GM18858 (cell line): ENCODE data around the gene HAUS3.

Source experiments
- ATAC-seq: cut with Tn5 transposase; IDR thresholded peaks from one replicate; pipeline ENCODE4 v1.9.1; 2021; ENCODE audit not compliant: unreplicated experiment

The HAUS3 gene, protein sequence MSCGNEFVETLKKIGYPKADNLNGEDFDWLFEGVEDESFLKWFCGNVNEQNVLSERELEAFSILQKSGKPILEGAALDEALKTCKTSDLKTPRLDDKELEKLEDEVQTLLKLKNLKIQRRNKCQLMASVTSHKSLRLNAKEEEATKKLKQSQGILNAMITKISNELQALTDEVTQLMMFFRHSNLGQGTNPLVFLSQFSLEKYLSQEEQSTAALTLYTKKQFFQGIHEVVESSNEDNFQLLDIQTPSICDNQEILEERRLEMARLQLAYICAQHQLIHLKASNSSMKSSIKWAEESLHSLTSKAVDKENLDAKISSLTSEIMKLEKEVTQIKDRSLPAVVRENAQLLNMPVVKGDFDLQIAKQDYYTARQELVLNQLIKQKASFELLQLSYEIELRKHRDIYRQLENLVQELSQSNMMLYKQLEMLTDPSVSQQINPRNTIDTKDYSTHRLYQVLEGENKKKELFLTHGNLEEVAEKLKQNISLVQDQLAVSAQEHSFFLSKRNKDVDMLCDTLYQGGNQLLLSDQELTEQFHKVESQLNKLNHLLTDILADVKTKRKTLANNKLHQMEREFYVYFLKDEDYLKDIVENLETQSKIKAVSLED

DNA sequence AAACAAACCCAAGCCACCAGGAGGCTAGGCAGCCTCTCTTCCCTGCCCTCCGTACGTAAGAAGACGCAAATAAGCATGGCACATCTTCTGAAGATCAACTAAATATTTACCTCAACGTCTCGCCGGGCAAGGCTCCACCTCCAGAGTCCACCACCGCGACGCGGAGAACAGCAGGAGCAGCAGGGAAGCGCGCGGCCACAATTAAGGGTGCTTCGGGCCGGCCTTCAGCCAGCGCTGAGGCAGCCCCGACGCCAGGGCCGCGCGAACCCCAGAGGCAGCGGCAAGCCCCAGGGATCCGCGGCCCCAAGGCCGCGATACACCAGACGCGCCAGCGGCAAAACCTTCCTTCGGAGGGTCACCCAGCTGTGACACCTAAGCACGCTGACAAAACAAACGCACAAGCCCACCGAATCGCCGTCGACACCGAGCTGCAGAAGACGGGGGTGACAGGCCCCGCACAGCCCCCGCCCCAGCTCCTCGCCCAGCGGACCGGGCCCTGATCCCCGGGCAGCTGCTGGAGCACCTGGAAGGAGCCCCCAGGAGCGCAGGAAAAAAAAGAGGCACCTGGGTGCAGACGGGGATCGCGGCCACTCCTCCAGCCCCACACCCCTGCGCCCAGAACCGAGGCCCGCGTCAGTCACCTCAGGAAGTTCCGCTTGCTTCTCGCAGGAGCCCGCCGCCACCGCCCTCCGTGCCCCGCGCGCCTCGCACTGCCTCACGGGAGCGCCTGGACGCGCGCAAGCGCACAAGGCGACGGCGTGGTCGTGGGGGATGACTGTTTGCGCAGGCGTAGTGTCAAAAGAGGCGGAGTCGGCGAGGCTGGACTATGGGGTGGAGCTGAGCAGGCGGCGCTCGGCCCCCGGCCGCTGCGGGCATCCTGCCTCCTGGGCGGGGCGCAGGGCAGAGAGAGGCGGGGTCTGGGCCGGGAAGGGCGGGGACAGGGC is at the start of gene HAUS3, which contains the start of gene POLN:
Gene HAUS3 (minus strand): TSS at position 712 of the 944 bp plus-strand sequence. CDS start 1,175 bp downstream, outside the sequence.
Gene POLN (minus strand): TSS at position 712 of the 944 bp plus-strand sequence. CDS start 12,890 bp downstream, outside the sequence.
- peak; percentile 79 for ATAC-seq

DNA sequence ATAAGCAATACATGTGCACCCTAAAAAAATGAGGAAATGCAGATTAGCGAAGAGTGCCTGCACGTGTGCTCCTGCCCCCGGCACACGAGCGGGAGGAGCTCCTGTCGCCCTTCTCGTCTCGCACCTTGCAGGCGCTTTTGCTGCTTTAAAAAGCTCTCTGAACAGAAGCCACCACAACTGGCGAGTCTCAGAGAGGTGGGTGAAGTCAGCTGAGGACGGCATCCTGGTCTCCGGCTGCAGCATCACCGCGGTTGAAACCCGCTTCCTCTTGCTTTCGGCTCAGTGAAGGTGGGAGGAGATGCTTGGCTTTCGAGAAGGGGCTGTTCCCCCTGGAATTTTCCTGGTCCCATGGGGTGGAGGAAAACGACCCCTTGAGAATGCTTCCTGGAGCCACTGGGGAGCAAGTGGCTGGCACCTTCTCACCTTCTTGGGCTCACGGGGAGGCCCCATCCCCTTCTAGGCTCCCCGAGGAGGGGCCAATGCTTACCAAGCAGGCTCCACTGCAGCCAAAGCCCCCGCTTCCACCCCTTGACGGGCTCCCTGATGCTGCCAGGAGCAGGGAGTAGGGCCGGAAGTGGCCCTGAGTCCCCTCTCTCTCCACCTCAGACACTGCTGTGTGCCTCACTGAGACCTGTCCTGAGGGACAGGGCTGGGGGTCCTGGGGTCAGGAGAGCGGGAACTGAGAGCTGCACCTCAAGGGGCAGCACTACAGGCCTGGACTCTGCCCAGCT is 49.2 kb upstream of the HAUS3 start:
- ATAC-seq = no peak

DNA sequence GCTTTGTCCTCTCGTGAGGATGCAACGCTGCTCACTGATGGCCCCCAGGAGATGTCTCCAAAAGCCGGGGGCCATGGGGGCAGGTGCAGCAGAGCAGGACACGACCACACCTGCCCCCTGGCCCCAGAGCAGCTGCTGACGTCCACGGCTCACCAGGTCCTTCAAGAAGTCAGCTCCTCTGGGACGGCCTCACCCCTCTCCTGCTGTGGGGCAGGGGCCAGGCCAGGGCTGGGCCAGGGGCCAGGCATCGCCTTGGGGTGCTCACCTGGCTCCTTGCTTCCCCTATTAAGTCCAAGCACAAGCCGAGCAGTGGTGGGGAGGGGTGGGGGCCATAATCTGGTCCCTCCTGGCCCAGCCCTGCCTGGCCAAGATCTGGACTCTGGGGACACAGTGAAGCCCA is 48.6 kb upstream of the HAUS3 start:
- no peak for ATAC-seq

DNA sequence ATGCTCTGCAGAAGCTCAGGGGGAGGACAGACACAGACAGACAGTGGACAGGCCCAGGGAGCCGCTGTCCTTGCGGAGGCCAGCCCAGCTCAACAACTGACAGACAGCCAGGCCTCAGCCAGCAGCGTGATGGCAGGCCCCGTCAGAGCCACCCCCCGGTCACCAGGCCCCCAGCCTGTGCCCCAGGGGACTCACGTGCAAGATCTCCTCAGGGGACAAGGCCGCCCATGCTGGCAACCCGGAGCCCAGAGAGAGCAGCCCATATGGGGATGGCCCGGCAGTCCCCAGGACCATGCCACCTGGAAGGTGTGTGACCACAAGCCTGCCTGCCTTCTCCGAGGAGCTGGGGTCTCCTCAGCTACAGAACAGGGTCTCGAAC is 48.0 kb upstream of the HAUS3 start:
- no peak for ATAC-seq

DNA sequence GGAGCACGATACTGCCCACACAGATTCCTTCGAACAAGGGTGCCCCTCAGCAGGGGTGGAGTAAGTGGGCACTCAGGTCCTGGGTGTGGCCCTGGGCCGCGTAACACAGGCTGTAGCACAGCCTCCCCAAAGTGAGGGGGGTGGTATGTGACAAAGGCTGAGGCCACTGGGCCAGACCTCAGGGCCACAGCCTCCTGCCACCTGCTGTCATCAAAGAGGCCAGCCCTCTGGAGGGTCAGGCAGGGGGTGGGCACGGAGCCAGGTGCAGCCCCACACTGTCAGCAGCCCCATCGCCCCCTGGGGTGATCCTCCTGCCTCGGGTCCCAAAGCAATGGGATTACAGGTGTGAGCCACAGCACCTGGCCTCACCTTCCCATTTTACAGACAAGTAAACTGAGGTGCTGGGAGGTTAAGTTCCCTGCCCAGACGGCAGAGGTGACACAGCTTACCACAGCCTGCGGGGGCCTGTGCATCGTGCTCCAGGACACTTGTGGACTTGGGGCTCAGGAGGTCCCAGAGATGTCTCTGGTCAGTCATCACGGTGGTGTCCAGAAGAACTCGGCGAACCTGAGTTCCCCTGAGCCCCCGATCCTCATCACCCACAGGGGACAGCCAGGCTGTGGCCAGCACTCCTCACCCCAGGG is 47.5 kb upstream of the HAUS3 start:
- ATAC-seq = no peak

DNA sequence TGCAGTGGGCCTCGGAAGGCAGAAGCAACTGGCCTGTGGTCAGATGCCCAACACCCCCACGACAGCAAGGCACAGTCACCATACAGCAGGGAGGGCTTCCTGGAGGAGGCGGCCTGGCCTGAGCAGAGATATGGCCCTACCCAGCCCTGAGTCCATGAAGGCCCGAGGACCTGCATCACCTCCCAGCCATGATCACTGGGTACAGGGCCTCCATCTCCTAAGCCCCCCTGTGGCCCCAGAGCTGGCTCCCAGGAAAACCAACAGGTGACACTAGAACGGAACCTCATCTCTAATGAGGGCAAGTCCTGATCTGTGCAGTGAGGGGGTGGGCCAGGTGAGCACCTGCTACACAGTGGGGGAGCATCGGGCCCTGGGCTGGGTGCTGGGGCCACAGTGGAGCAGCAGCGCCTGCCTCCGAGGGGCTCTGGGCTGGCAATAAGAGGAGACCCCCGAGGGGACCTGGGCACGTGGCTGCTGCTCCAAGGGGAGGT is 46.2 kb upstream of the HAUS3 start:
- ATAC-seq = no peak

DNA sequence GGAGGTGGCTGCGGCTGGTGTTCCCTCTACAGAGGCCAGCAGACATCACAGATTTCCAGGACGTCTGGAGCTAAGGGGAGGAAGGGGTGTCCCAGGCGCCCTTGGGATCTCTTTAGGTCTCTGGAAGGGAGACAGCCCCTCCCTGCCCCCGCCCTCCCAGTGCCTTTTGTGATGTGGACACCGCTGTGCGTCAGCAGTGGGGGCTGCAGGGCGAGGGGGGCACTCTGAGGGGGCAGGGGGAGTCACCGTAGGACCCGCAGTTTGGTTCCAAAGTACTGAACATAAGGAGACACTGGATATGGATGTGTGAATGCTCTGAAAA is 45.6 kb upstream of the HAUS3 start:
- ATAC-seq = no peak

DNA sequence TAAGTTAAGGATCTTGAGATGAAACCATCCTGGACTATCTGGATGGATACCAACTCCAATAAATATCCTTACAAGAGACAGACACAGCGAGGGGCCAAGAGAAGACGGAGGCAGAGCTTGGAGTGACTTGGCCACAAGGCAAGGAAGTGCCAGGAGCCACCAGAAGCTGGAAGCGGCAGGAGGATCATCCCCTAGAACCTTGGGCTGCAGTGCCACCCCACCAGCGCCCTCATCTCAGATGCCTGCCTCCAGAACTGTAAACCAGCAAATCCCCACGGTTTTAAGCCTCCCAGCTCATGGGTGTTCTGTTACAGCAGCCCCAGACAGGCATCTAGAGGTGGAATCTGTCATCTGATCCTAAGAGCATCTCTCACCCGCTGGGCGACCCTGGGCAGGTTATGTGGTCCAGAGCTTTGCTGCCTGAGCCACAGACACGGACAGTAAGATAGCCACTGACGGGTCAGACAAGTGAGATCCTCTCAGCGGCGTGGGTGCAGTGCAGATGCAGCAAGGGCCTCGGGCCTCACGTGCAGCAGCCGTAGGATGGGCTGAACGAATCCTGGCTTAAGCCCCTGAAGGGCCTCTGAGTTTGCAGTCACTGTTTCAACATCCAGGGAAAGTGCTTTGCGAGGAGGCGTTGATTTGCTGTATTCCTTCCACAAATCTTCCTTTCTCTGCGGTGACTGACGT is 45.1 kb upstream of the HAUS3 start:
- ATAC-seq = no peak

DNA sequence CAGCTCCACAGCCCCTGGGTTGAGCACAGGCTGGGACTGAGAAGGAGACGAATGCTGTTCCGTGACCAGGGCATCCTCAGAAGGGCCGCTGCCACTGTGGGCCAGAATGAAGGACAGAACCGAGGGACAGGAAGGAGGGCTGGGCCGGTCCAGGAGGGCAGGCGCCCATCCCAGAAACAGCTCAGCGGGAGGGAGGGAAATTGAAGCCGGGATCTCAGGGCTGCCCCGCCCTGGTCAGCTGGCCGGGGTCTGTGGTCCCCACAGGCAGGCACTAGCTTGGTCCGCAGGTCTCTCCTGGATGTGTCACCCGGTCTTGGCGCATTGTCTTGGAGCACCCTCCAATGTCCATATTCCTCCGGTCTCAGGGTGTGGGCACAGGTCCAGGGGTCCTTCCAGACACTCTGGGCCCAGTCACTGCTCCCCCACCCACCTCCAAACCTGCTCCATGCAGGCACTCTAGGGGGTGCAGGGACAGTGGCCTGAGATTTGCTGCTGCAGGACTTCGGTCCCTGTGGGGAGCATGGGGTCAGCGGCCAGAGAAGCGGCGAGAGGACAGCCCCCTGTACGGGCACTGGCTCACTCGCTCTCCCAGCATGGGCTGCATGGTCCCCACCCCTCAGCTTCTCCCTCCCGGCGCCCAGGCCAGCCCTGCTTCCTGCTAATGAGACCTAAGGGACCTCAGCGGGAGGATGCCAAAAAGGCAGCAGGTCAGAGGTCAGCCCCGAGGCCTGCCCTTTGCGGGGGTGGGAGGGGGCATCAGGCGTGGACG is 43.9 kb upstream of the HAUS3 start:
- ATAC-seq = no peak

DNA sequence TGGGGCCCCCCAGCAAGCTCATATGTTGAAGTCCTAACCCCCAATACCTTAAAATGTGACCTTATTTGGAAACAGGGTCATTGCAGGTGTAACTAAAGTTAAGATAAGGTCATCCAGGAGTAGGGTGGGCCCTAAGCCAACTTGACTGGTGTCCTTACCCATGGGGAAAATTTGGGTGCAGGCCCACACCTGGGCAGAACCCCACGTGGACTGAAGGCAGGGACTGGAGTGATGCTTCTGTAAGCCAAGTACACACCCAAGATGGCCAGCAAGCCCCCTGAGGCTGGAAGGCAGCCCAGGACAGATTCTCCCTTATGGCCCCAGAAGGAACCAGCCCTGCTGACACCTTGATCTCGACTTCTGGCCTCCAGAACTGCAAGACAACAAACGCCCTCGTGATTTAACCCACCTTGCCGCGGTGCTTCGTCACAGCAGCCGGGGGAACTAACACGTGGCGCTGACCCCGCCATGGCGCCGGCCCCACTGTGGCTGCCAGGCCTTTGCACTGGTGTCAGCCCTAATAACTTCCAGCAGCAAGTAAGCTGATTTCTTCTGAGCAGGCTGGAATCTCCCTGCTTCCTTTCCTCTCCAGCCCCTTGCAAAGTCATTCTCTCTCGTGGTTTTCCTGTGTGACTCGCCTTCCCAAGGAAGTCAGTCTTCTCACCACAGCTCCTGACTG is 43.2 kb upstream of the HAUS3 start:
- no peak for ATAC-seq

DNA sequence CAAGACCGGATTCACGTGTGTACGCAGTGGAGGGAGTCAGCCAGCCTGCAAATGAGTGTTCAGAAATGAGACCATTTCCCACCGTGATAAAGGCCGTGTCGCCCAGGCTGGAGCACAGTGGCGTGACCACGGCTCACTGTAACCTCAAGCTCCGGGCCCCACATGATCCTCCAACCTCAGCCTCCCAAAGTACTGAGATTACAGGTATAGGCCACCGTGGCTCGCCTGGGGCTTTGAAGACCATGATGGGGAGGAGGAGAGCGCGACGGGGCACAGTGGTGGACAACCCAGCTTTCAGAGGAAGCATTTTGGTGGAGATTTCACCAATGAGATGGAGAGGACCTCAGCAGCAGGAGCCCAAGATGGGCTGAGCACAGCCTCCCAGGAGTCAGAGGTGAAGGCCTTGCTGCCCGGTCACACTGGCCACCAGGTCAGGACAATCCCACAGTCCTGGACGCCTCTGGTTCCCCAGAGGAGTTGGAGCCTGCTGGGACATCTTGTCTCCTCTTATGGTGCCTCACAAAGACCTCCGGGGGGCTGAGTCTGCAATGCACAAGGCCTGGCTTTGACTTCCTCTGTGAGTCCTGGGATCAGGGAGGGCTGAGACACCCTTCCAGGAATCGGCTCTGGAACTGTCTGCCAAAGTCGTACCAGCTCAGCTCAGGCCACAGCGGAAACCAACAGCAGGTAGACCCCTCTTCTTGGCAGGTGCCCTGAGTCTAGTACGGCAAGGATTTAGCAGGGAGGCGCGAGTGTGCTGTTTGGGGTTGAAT is 42.4 kb upstream of the HAUS3 start:
- ATAC-seq = no peak

DNA sequence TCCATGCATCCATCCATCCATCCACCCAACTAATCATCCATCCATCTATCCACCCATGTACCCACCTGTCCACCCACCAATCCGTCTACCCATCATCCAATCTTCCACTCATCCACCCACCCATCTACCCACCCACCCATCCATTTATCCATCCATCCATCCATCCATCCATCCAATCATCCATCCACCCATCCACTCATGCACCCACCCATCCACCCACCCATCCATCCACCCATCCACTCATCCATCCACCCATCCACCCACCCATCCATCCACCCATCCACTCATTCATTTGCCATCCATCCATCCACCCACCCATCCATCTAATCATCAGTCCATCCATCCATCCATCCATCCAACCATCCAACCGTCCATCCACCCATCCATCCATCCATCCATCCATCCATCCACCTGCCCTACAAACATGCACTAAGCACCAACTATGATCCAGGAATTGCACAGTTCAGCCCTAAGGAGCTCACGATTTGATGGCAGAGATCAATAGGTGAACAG is 41.3 kb upstream of the HAUS3 start:
- no peak for ATAC-seq

DNA sequence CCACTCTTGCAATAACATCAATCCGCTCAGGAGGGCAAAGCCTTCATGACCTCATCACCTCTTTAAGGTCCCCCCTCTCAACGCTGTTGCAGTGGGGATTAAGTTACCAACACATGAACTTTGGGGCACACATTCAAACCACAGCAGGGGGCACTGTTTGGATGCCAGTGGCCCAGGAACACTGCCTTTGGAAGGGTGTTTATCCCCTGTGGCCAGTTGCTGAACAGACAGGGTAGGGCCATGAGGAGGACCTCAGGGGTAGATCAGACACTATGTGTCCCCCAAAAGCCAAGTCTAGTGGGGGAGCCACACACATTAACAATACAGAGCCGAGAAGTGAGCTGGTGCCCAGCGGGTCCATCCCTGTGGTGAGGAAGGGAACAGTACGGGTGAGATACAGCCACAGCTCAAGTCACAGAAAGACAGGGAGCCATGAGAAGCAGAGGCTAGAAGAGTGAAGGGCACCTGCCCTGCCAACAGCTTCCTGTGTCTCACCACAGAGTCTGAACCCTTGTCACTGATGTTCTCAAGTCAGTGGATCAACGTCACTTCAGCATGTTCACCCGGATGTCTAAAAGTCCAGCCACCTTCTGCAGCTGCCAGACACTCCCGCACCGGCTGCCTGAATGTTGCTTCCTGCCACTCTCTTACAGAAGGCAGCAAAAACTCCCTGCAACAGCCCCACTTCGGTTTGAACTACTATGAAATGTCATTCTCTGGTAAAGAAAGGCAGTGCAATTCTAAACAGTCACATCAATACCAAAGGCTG is 39.8 kb upstream of the HAUS3 start:
- ATAC-seq = peak; percentile 57

DNA sequence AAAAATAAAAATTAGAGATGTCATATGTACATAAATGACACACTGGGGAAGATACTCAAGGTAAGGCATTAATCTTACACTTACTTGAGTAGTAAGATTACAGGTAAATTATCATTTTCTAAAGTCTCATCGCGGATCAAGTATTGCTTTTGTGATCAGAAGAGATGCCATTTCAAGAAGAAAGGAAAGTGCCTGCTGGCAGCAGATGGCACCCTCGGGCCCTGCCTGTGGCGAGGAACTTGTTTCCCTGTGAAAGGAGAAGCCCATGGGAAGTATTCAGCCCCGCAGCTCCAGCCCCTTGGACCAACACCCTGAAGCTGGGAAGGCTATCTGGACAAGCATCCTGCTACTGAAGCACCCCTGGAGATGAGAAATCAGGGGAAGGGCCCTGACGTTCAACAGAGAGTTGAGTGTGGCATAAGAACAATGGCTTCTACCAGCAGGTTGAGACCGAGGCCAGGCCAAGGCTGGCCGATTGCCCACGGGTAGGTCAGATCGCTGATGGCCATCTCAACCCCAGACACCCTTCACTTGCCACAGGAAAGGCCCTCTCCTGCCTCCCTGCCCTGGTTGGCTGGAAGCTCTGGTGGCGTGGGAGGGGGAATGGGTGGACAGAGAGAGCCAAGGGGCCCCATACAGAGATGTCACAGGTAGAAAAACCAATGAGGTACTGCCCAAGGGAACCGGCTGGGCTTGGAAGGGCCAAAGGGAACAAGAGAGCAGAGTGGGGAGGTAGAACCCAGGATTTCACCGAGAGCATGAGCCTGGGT is 38.8 kb upstream of the HAUS3 start:
- no peak for ATAC-seq

DNA sequence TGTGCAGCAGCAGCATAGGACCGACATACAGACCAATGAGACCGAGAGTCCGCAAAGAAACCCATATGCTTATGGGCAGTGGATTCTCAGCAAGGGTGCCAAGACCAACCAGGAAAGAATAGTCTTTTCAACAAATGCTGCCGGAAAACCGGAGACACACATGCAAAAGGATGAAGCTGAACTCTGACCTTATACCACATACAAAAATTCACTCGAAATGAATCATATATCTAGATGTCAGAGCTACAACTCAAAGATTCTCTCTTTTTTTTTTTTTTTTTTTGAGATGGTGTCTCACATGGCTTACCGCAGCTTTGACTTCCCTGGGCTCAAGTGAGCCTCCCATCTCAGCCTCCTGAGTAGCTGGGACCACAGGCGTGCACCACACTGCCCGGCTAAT is 36.0 kb upstream of the HAUS3 start:
- ATAC-seq = no peak
